ENCODE results near the gene ELAPOR2.

The ELAPOR2 gene

GRCh38 chr7:87013136-87013839 is 46.2 kb downstream of the ELAPOR2 start:
- Histone ChIP-seq H3K4me1 (ENCODE audit: control insufficient read depth, insufficient read depth, low read length) (no peaks in the 10 kb centered on the region), H3K4me3 (ENCODE audit: low read length in 2 of 2) (no peak overlapping the region), H3K27ac (ENCODE audit: low read length) (no peak overlapping the region), H3K9ac (ENCODE audit: low read length in 2 of 2) (no peak overlapping the region), H3K27me3 (ENCODE audit: control insufficient read depth in 1 of 2, insufficient read depth in 2 of 2, low read length in 2 of 2) (no peaks in the 10 kb centered on the region), H3K9me3 (ENCODE audit: control insufficient read depth in 2 of 2, low read length in 2 of 2) (no peaks in the 10 kb centered on the region), H3K36me3 (ENCODE audit: control insufficient read depth in 2 of 2, insufficient read depth in 2 of 2, low read length in 2 of 2) (no peaks in the 10 kb centered on the region)
